22Rv1 (cell line): ENCODE measurements around the gene LRMDA.

ENCODE experiments used
- CTCF ChIP-seq: fragments of 450-650 bp; IDR thresholded peaks from 2 replicates; pipeline ENCODE4 v1.5.1; 2017; ENCODE audit warnings: mild to moderate bottlenecking
- ZFX ChIP-seq: fragments of 450-650 bp; IDR thresholded peaks from 2 replicates; pipeline ENCODE4 v1.6.1; 2017; ENCODE audit warnings: antibody characterized with exemption, borderline replicate concordance

GRCh38 chr10:76055466-76055865, 624.0 kb downstream of the LRMDA start:
- TF ChIP-seq CTCF (no peak), ZFX (no peak)
